ENCODE results near the gene SNX30.
A peak's percentile ranks its signal among the peaks of the same experiment; 100 is the strongest.

SNX30 gene

GRCh38 chr9:112858005-112858404 is 107.4 kb downstream of the SNX30 start:
- no peak for DNase-seq (ENCODE audit: low read depth in 2 of 2)

- DNase-seq (ENCODE audit: low read depth in 2 of 2) = no peak
These were observed 108.1 kb downstream of the SNX30 start for GRCh38 chr9:112858625-112859147.

- no peak for DNase-seq (ENCODE audit: low read depth in 2 of 2)
These were observed 109.9 kb downstream of the SNX30 start for GRCh38 chr9:112860451-112860850.

DNA sequence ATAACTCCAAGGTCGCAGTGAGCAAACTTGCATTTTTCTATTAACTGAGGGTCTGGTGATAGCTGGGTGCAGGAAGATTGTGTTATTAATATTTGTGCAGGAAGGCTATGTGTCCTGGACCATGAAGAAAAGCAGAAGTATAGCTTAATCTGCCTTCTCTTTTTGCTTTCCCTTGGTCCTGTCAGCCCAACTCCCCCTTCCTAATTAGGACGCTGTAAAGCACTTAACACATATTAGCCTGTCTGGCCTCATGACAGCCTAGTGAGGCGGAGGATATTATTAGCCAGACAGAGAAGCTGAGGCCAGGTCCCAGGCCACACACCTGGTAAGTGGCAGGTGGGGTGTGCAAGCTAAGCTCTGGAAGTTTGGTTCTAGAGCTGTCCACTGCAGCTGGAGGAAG is 110.6 kb downstream of the SNX30 start:
- no peak for DNase-seq (ENCODE audit: low read depth in 2 of 2)

GRCh38 chr9:112861638-112862555 is 111.3 kb downstream of the SNX30 start:
- no peak for DNase-seq (ENCODE audit: low read depth in 2 of 2)

- no peak for DNase-seq (ENCODE audit: low read depth in 2 of 2)
These were observed 112.7 kb downstream of the SNX30 start for GRCh38 chr9:112863214-112863613.

DNA sequence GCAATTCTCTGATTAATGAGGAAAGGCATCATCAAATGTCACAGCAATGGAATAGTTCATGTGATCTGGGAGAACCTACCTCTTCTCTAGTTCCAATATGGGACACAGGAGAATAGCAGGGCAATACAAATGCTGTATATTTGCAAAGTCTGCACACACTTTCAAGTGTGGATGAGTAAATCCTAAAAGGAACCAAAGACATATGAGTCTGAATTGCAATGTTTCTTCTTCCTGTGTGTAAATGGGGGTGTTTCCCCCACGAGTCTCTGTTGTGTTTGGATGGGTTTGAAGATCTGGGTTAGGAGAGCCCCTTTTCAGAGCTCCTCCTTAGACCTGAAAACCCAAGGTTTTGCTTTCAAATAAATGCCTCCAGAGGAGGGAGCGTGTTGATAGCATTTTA is 113.2 kb downstream of the SNX30 start:
- DNase-seq (ENCODE audit: low read depth in 2 of 2) = no peak

DNA sequence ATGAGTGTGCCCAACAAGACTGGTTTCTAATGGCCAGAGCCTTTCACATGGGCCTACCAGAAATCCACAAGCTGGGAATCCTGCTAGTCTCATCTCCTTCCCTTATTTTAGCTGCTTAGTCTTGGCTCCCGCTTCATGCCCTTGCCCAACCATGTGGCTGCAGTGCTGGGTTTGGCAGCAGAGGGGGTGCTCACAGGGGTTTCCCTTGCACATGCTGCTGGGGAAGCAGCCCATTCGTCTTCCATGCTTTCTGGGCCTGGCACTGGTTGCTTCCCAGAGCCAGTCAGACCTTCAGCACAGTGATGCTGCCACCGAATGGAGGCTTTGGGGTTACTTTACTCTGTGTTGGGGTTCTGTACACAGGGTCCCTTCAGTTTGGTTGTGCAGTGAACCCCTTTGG is 113.8 kb downstream of the SNX30 start:
- no peak for DNase-seq (ENCODE audit: low read depth in 2 of 2)

GRCh38 chr9:112864982-112865381 is 114.4 kb downstream of the SNX30 start:
- DNase-seq (ENCODE audit: low read depth in 2 of 2) = no peak

DNA sequence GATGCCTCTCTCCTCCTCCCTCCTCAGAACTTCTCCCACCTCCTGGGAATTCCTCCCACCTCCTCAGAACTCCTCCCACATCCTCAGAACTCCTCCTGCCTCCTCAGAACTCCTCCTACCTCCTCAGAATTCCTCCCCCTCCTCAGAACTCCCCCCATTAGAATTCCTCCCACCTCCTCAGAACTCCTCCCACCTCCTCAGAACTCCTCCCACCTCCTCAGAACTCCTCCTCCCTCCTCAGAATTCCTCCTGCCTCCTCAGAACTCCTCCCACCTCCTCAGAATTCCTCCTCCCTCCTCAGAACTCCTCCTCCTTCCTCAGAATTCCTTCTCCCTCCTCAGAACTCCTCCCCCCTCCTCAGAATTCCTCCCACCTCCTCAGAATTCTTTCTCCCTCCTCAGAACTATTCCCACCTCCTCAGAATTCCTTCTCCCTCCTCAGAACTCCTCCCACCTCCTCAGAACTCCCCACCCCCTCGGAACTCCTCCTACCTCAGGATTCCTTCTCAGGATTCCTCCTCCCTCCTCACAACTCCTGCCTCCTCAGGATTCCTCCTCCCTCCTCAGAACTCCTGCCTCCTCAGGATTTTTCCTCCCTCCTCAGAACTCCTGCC is 116.2 kb downstream of the SNX30 start:
- no peak for DNase-seq (ENCODE audit: low read depth in 2 of 2)

GRCh38 chr9:112867275-112867991 is 116.9 kb downstream of the SNX30 start:
- DNase-seq (ENCODE audit: low read depth in 2 of 2) = peak in 1 of 2 donors; percentile 5

DNA sequence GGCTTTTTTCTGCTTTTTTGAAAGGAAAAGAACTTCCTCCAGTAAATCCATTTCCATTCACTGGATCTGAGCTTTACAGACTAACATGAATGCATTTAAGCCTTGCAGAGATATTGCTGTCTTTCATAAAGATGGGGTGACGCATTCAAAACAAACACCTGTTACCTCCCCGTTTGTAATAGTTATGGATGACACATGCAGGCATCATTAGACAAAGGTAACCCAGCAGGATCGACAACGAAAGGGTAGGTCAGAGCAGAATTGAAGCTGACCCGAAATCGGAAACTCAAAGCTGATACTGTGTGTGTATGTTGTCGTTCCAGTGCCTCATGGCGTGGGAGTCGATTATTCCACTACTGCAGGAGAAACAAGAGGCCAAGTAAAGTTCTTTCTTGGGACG is 117.9 kb downstream of the SNX30 start:
- no peak for DNase-seq (ENCODE audit: low read depth in 2 of 2)

- no peak for DNase-seq (ENCODE audit: low read depth in 2 of 2)
These were observed 118.5 kb downstream of the SNX30 start for GRCh38 chr9:112869041-112869529.

DNA sequence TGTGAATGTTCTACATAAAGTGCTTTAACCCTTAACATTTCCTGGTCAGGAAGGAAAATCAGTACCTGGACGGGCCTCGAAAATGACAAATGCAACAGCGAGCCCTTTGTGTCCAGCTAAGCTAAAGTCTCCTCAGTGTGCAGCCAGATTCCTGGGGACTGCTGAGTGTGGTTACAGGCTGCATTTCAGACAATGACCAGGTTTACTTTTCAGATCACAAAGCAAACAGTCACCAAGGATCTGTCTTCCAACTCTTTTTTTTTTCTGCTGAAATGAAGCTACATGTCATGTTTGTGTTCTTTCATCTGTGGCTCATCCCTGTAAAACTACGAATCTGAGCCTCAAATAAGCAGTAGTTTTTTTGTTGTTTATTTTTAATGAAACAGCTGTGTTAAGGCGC is 119.4 kb downstream of the SNX30 start:
- DNase-seq (ENCODE audit: low read depth in 2 of 2) = no peak

DNA sequence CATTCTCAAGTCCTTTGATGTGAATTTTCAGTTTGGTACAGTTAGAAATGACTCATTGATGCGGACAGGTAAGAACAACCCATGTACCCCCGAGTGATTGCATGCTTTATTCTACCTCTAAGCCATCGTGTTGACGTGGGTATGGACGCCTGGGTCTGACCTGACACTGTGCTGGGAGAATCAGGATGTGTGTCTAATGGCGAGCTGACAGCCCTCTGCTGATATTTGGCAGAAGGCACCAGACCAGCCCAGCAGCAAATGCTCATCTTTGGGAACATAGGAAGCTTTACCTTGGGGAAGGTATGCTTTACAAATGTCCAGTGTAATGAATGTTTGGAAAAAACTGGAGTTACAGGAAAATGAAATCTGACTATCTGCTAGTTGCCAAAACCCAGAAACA is 120.0 kb downstream of the SNX30 start:
- no peak for DNase-seq (ENCODE audit: low read depth in 2 of 2)

DNA sequence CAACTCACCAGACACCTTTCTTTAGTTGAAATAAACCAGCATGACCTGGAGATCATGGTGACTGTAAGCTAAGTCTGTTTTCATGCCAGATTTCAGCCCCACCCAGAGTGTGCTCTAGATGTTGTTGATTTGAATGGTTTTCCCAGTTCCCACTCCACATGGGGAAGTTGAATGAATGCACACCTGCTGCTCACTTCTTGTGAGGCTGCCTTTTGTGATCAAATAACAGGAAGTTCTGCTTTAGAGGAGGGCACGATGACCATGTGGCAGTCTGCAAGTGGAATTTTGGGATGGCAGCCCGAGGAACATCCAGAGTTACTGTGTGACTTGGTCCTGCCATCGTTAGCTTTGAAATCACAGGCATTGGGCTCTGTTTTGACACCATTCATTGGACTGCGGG is 121.5 kb downstream of the SNX30 start:
- DNase-seq (ENCODE audit: low read depth in 2 of 2) = no peak

DNA sequence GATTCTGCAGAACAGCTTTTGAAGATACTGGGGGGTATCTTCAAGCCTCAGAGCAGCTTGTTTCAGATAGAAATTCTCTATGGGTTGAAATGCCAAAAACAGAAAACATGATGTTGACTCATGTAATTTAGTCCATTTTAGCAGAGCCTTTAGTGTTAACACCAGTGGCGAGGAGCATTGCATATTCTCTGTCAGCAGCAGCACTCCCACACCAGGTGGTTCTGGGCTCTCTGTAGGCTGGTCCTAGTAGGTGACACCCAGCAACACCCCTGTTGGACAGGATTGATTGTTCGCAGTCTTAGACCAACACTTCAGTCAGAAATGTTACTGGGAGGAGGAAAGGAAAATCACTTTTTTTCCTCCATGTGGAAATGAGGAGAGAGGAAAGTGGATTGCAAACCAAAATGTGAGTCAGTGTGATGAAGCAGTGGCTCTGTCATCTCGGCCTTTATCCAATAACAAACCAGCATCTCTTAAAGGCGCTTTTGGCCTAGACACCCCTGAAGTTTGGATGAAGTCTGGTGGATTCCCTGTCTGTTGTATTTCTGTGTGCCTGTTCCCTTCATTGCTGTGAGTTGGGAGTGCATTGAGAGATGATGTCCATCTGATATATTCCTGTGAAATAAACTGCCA is 123.3 kb downstream of the SNX30 start:
- no peak for DNase-seq (ENCODE audit: low read depth in 2 of 2)

- no peak for DNase-seq (ENCODE audit: low read depth in 2 of 2)
These were observed 128.2 kb downstream of the SNX30 start for GRCh38 chr9:112878752-112879151.

GRCh38 chr9:112880650-112881049 is 130.1 kb downstream of the SNX30 start:
- no peak for DNase-seq (ENCODE audit: low read depth in 2 of 2)

- no peak for DNase-seq (ENCODE audit: low read depth in 2 of 2)
These were observed 130.8 kb downstream of the SNX30 start for GRCh38 chr9:112881331-112881730.

DNA sequence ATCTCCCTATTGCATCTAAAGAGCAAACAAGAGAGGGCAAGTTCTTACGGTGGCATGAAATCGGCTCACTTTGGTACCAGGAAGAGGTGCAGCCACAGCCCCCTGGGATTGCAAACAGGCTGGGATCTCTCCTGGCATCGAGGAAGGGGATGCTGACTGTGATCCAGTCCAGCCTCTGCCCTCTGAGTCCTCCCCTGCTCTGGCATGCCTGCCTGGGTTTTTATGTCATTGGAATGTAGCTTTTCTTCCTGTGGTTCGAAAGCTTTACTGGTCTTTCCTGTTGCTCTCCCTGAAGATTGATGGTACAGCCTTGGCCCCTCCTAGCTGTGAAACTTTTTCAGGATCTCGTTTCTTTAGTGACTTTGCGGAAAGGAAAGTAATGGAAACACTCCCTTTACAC is 133.5 kb downstream of the SNX30 start:
- no peak for DNase-seq (ENCODE audit: low read depth in 2 of 2)

DNA sequence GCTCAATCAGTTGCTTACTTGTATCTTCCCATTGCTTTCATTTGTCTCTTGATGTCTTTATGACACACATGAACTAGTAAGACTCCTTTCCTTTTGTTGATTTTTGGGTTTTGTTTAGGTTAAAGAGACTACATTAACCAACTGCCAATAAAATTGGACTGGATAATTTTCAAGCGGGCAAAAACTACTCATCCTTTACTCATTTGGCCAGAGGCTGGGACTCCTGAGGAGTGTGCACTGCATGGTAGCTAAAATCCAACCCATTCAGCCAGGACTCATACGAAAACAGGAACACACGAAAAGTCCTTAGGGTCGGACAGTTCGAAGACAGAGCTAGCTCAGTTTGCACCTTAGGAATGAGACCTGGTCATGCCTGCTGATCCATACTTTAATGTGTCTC is 134.2 kb downstream of the SNX30 start:
- DNase-seq (ENCODE audit: low read depth in 2 of 2) = no peak
